Ovary (tissue), 9 donors: ENCODE results near the gene CRLF1. TPM values are rescaled to one million over a fixed set of nuclear protein-coding genes. Genes with fewer than 3 reads are reported as not detected.

Source experiments
- DNase-seq, 5 donors: peaks; one replicate each; pipeline ENCODE4 v3.0.0-alpha.2; 2019 to 2020
- H3K27ac ChIP-seq, 2 donors: fragments of 200-600 bp; one replicate each; pipeline versions ENCODE4 v1.5.1 to v1.8.0; 2019 to 2022
- H3K27me3 ChIP-seq: fragments of 200-600 bp; one replicate; pipeline ENCODE4 v1.8.0; 2022
- H3K36me3 ChIP-seq: fragments of 200-600 bp; sonication (generic); one replicate; pipeline ENCODE4 v1.5.1; 2019
- H3K4me1 ChIP-seq: one replicate; pipeline ENCODE4 v1.8.1; 2013; ENCODE audit warnings: mild to moderate bottlenecking, moderate library complexity; ENCODE audit not compliant: insufficient read depth
- H3K4me3 ChIP-seq: fragments of 200-600 bp; sonication (generic); one replicate; pipeline ENCODE4 v1.5.1; 2017
- H3K9me3 ChIP-seq, 2 donors: fragments of 200-600 bp in 1 of 2; sonication (generic) in 1 of 2; one replicate each; pipeline versions ENCODE4 v1.5.1 to v1.8.1; 2013 to 2019; ENCODE audit warnings: mild to moderate bottlenecking in 1 of 2, moderate library complexity in 1 of 2
- CTCF ChIP-seq, 3 donors: fragments of 450-650 bp in 2 of 3; fragments of 200-600 bp in 1 of 3; IDR thresholded peaks; one replicate each; pipeline versions ENCODE4 v1.5.1 to v1.8.0; 2016 to 2022; ENCODE audit warnings: antibody characterized with exemption in 3 of 3, mild to moderate bottlenecking in 1 of 3
- EP300 ChIP-seq: sonication (generic); formaldehyde crosslinking; IDR thresholded peaks from one replicate; pipeline ENCODE4 v1.6.1; 2017; ENCODE audit warnings: antibody characterized with exemption
- POLR2A ChIP-seq: fragments of 450-650 bp; IDR thresholded peaks from one replicate; pipeline ENCODE4 v1.6.1; 2017; ENCODE audit warnings: antibody characterized with exemption, mild to moderate bottlenecking, moderate library complexity
- WGBS, 3 donors: extraction: QIAGEN DNeasy Blood & Tissue Kit in 1 of 3; methylation state at CpG; one replicate each; pipeline versions ENCODE4 v1.1.5 to v1.1.7; 2013 to 2017; 5-methylcytosine and 5-hydroxymethylcytosine counted together
- intact Hi-C, 4 donors: fragments of 100-400 bp; cut with DNase I; formaldehyde crosslinking; loops; one replicate each; pipeline versions ENCODE4 v1.11.0 to v1.15.1; 2022 to 2023
- polyA plus RNA-seq, 2 donors: library from polyadenylated mRNA; stranded (reverse); fragments of 200-250 nt in 1 of 2; fragments of 350-450 nt in 1 of 2; fragmentation: Illumina TruSeq in 1 of 2; extraction: RNeasy Lipid Tissue Mini Kit (QIAGEN cat#74804) in 1 of 2; gene quantifications; one replicate each; pipeline ENCODE4 v1.2.3, GENCODE V29; 2013 to 2014
- total RNA-seq, 7 donors: library from RNA; depleted of rRNA in 2 of 7; stranded (reverse); fragments of >200 nt in 2 of 7; fragmentation: NEBNext Ultra II Directional in 3 of 7; extraction: Animal tissue kit (Norgen Biotek cat#: 25700) in 3 of 7; gene quantifications; one replicate each; pipeline versions ENCODE4 v1.1.0 to v1.2.4, GENCODE V29; 2016 to 2023
- donor health status: DM: no; HTN: no; CAD: no; lungs with moderate emphysema.
- donor health status: DM: no; HTN: no; CAD: no.
- donor health status: Bipolar disorder and iron deficiency.
- donor health status: DM: yes; HTN: yes; CAD: no.
- donor health status: DM: no; HTN: no; CAD: no.
- donor health status: DM: yes; HTN: yes; CAD: no.

CRLF1 gene
- total and polyA plus RNA-seq, 9 donors, result 0.51 to 1.2 (median 1.0) TPM; not detected in 3

- no peaks in the 10 kb centered on the region for H3K9me3 ChIP-seq
- H3K27ac ChIP-seq, result no peak overlapping the region
- H3K36me3 ChIP-seq, result no peaks in the 10 kb centered on the region
- H3K4me1 ChIP-seq, result no peaks in the 10 kb centered on the region
- H3K27me3 ChIP-seq, result peaks cover 8% of the 10 kb centered on the region
- WGBS, 3 donors, result 1 to 2% (median 2%) methylated on average over 64 to 68 of the region's 68 CpGs
- no peak for DNase-seq
- no peak for TF ChIP-seq POLR2A
- intact Hi-C loops, result no loop called here
- H3K4me3 ChIP-seq, result no peak overlapping the region
Measured at GRCh38 chr19:18607226-18608101, 865 bp upstream of the CRLF1 start.

GRCh38 chr19:18605546-18606280, 886 bp downstream of the CRLF1 start:
- Histone ChIP-seq H3K9me3 (no peaks in the 10 kb centered on the region), H3K27ac (no peak overlapping the region), H3K27me3 (peaks cover 8% of the 10 kb centered on the region), H3K36me3 (no peaks in the 10 kb centered on the region), H3K4me3 (no peak overlapping the region), H3K4me1 (no peaks in the 10 kb centered on the region)
- intact Hi-C loops, result no loop called here
- no peak for DNase-seq
- no peak for TF ChIP-seq EP300
- TF ChIP-seq CTCF (IDR thresholded peaks at IDR 0.05), result no peak
- WGBS, 3 donors, result 2 to 6% (median 3%) methylated on average over 17 to 65 of the region's 65 CpGs

- no peaks in the 10 kb centered on the region for H3K36me3 ChIP-seq
- WGBS, 3 donors, result 12 to 15% (median 13%) methylated on average over 17 of the region's 17 CpGs
- no peaks in the 10 kb centered on the region for H3K4me1 ChIP-seq
- H3K27me3 ChIP-seq, result peaks cover 8% of the 10 kb centered on the region
- no peak overlapping the region for H3K4me3 ChIP-seq
- TF ChIP-seq POLR2A (no peak), EP300 (no peak), CTCF (IDR thresholded peaks at IDR 0.05) (no peak)
- no peak overlapping the region for H3K27ac ChIP-seq
- DNase-seq, result no peak
- no peaks in the 10 kb centered on the region for H3K9me3 ChIP-seq
- intact Hi-C loops, result no loop called here
Measured at GRCh38 chr19:18605196-18605545, 1.4 kb downstream of the CRLF1 start.

GRCh38 chr19:18604820-18605159, 1.8 kb downstream of the CRLF1 start:
- intact Hi-C loops, result no loop called here
- Histone ChIP-seq H3K9me3 (no peaks in the 10 kb centered on the region), H3K36me3 (no peaks in the 10 kb centered on the region), H3K4me3 (no peak overlapping the region), H3K27me3 (peaks cover 8% of the 10 kb centered on the region), H3K4me1 (no peaks in the 10 kb centered on the region), H3K27ac (no peak overlapping the region)
- TF ChIP-seq POLR2A (no peak), EP300 (no peak), CTCF (IDR thresholded peaks at IDR 0.05) (no peak)
- 22 to 31% (median 30%) methylated on average over 10 of the region's 10 CpGs for WGBS, 3 donors
- DNase-seq, result no peak
